Measurements from ENCODE around the gene CD79B. TPM values are rescaled to one million over a fixed set of nuclear protein-coding genes. Genes with fewer than 3 reads are reported as not detected.

The CD79B gene
- total RNA-seq (ENCODE audit: unreplicated experiment) = not detected
- long read RNA-seq = 0 reads

GRCh38 chr17:63931981-63932561, at the start of gene CD79B:
CD79B (minus strand) TSS chr17:63932331; CDS start chr17:63932261, 70 bp downstream.
- Mint-ChIP-seq H3K27me3 (ENCODE audit: unreplicated experiment) (no peaks in the 10 kb centered on the region), H3K4me3 (ENCODE audit: unreplicated experiment) (no peak within 1 kb of the TSS), H3K9me3 (ENCODE audit: unreplicated experiment) (peaks cover 4% of the 10 kb centered on the region), H3K36me3 (ENCODE audit: unreplicated experiment) (no peaks in the 10 kb centered on the region), H3K4me1 (ENCODE audit: low read depth, unreplicated experiment) (peaks cover 2% of the 10 kb centered on the region), H3K27ac (ENCODE audit: unreplicated experiment) (no peak within 1 kb of the TSS)
- DNase-seq = no peak
- TF ChIP-seq, protein P1, sequence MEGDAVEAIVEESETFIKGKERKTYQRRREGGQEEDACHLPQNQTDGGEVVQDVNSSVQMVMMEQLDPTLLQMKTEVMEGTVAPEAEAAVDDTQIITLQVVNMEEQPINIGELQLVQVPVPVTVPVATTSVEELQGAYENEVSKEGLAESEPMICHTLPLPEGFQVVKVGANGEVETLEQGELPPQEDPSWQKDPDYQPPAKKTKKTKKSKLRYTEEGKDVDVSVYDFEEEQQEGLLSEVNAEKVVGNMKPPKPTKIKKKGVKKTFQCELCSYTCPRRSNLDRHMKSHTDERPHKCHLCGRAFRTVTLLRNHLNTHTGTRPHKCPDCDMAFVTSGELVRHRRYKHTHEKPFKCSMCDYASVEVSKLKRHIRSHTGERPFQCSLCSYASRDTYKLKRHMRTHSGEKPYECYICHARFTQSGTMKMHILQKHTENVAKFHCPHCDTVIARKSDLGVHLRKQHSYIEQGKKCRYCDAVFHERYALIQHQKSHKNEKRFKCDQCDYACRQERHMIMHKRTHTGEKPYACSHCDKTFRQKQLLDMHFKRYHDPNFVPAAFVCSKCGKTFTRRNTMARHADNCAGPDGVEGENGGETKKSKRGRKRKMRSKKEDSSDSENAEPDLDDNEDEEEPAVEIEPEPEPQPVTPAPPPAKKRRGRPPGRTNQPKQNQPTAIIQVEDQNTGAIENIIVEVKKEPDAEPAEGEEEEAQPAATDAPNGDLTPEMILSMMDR (IDR thresholded peaks at IDR 0.05; ENCODE audit: partially characterized antibody, unreplicated experiment) = no peak

- Mint-ChIP-seq H3K36me3 (ENCODE audit: unreplicated experiment) (peaks cover 9% of the 10 kb centered on the region), H3K4me1 (ENCODE audit: low read depth, unreplicated experiment) (peaks cover 7% of the 10 kb centered on the region), H3K4me3 (ENCODE audit: unreplicated experiment) (no peak overlapping the region), H3K27ac (ENCODE audit: unreplicated experiment) (no peak overlapping the region), H3K9me3 (ENCODE audit: unreplicated experiment) (peaks cover 22% of the 10 kb centered on the region), H3K27me3 (ENCODE audit: unreplicated experiment) (peaks cover 15% of the 10 kb centered on the region)
- no peak for DNase-seq
- TF ChIP-seq, protein P1 (IDR thresholded peaks at IDR 0.05; ENCODE audit: partially characterized antibody, unreplicated experiment) = no peak
Observed at GRCh38 chr17:63978272-63979200, 46.4 kb upstream of the CD79B start.

- Mint-ChIP-seq H3K4me1 (ENCODE audit: low read depth, unreplicated experiment) (peaks cover 7% of the 10 kb centered on the region), H3K4me3 (ENCODE audit: unreplicated experiment) (no peak overlapping the region), H3K36me3 (ENCODE audit: unreplicated experiment) (no peaks in the 10 kb centered on the region), H3K9me3 (ENCODE audit: unreplicated experiment) (peaks cover 20% of the 10 kb centered on the region), H3K27me3 (ENCODE audit: unreplicated experiment) (peaks cover 15% of the 10 kb centered on the region), H3K27ac (ENCODE audit: unreplicated experiment) (no peak overlapping the region)
- no peak for DNase-seq
- TF ChIP-seq, protein P1 (IDR thresholded peaks at IDR 0.05; ENCODE audit: partially characterized antibody, unreplicated experiment) = no peak
Observed at GRCh38 chr17:63976702-63977101, 44.6 kb upstream of the CD79B start.

DNA sequence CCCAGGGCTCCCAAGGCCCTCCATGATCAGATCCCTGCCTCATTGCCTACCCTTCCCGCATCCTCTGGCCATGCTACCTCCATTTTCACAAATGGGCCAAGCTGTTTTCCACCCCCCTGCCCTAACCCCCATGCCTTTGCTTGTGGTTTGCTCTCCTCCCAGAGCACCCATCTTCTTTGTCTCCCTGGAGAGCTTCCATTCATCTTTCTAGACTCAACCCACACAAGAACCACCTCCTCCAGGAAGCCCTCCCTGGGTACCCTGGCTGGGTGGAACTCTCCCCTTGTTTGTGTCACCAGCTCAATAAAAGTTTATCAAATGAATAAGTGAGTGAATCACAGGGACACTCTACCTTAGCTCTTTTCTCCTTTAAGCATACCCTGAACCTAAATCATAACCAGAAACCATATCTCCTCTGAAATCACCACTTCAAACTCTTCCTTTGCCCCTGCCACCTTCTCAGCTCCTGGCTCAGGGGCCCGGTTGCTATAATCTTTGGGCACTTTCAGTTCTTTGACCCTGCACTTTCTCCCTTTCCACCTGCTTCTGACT, 43.5 kb upstream of the CD79B start:
- Mint-ChIP-seq H3K9me3 (ENCODE audit: unreplicated experiment) (peaks cover 20% of the 10 kb centered on the region), H3K27me3 (ENCODE audit: unreplicated experiment) (peaks cover 15% of the 10 kb centered on the region), H3K36me3 (ENCODE audit: unreplicated experiment) (no peaks in the 10 kb centered on the region), H3K4me1 (ENCODE audit: low read depth, unreplicated experiment) (peaks cover 7% of the 10 kb centered on the region), H3K4me3 (ENCODE audit: unreplicated experiment) (no peak overlapping the region), H3K27ac (ENCODE audit: unreplicated experiment) (no peak overlapping the region)
- TF ChIP-seq, protein P1 (IDR thresholded peaks at IDR 0.05; ENCODE audit: partially characterized antibody, unreplicated experiment) = no peak
- DNase-seq = no peak
